ENCODE data around the gene RANBP17.
"Not testable (repeated sequence)": the region's sequence is repeated elsewhere in the genome, so short reads cannot be mapped to it uniquely, and the experiment has no call there.

RANBP17 gene

DNA sequence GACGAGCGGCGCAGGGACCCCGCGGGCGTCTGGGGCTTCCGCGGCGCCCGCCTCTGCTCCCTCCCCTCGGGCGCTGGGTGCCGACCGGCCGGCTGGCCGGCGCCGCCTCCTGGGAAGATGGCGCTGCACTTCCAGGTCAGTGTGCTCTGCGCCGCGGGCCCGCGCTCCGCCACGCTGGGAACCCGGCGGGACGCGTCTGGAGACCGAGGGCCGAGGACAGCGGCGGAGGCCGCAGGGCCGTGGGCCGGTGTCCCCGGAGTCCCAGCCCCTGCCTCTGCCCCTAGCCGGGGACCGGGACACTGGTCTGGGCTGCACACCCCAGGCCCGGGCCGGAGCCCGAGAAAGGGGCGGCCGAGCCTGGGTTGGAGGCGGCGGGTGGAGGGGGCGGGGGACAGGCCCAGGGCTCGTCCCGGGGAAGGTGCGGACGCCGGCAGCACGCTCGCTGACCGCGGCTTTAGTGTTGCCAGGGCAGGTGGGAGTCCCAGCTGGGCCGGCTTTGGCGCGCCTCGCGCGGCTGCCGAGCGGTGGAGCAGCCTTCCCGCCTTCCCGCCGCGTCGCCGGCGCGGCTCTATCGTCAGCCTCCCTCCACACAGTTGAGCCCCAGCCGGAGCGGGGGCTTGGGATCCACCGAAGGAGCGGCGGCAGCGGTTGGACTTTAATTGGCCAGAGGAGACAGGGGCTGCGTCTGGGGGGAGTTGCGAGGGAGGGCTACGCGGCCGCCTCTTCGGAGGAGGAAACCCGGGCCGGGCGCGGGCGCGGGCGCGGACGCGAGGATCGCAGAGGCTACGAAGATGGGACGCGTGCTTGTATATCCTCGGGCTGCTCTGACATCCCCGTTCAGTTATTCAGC is at the start of gene RANBP17:
Gene RANBP17 (plus strand): TSS at position 102 of the 850 bp plus-strand sequence.
- DNase-seq, result peak; percentile 68

DNA sequence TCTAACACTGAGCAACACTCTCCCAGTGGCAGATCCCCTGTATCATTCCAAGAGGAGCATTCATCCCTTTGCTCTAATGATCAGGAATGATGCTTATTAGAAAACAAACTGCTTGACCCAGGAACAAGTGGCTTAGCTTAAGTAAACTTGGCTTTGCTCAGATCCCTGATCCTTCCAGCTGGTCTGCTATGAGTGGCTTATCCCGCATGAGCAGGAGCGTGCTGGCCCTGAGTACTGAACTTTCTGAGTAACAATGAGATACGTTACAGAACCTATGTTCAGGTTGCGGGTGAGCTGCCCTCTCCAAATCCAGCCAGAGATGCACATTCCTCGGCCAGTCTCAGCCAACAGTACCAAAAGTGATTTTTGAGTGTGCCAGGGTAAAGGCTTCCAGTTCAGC is 48.6 kb upstream of the RANBP17 start:
- DNase-seq, result no peak

DNA sequence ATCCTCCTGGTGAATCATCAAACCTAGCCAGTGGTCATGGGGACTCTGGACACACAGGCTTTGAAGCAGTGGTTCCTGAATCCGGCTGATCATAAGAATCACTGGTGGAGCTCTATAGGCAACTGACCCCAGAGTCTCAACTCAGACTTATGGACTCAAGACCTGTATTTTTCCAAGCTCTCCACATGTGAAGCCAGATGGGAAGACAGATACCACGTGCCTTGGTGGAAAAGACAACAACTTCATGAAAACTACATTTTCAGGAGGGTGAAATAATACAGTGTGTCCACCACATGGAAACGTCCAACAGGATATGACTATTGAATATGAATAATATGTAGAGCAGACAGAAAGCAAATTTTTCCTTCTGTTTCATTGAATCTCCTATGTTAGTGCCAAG is 44.6 kb upstream of the RANBP17 start:
- no peak for DNase-seq

DNA sequence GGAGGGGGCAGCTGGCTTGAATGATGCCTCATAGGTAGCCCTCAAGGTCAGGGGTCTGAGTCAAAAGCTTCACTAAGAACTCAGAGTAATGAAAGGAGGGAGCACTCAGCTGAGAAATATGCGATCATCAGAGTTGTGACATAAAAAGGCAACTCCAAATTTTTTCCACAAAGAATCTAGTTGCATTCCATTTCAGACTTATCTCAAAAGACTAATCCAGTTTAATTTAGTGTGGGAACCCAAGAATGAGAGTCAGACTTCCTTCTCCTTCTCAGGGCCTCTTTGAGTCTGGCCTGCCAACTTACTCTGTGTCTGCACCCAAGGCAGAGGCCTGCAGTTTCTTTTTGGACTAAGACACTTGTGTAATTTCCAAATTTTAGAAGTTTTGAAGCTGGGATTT is 43.6 kb upstream of the RANBP17 start:
- no peak for DNase-seq

DNA sequence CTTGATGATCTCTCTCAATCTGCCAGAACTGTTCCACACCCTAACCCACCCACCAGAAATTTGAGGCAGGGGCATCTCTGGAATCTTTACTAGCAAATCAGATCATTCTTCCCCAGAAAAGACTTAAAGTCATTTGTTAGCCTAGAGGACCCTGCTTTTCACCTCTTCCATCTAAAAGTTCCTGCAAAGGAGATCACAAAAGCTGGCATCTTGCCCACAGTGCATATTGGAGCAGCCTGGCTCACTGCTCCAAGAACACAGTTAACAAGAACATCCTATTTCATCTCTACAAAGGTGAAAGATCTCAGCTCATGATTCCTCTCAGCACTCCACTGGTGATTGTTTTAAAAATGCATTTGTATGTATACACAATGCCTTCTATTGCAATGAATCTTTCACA is 42.0 kb upstream of the RANBP17 start:
- no peak for DNase-seq

DNA sequence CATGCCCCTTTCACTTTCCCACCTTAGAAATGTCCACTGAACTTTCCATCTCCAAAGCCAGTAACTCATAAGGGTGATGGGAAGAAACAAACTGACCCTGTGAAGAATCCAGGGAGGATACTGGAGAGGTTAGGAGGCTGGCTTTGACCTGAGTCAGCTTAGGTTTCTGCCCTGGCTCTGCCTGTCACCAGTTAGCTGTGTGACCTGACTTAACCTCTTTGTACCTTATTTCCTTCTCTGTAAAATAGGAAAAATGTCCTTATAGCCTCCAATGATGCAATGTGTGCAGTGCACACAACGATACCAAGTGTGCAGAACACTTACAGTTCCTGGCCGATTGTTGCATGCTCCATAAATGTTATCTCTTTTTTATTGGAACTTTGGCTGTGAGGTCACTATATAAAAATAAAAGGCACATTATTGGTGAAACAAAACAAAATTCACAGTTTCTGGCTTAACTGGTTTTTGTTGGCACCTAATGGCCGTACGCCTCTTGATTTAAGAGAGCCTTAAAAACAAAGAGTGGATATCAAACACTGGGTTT is 40.5 kb upstream of the RANBP17 start:
- DNase-seq, result no peak

DNA sequence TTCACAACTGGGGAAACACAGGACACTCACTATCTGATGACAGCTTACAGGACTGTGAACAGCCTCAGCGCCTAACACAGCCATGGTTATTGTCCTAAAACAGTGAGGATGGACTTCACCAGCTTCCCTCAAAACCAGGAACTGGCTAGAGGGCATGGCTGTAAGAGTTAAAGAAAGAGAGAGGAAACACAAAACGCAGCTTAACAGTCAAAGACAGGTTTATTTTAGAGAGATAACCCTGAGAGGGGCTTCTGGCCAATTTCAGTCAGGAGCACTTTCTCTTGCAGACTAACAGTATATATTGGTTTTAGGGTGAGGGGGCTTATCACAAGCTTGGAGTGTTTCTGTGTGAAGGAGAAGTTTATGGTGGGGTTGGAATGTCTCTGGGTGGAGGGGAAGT is 35.7 kb upstream of the RANBP17 start:
- no peak for DNase-seq

DNA sequence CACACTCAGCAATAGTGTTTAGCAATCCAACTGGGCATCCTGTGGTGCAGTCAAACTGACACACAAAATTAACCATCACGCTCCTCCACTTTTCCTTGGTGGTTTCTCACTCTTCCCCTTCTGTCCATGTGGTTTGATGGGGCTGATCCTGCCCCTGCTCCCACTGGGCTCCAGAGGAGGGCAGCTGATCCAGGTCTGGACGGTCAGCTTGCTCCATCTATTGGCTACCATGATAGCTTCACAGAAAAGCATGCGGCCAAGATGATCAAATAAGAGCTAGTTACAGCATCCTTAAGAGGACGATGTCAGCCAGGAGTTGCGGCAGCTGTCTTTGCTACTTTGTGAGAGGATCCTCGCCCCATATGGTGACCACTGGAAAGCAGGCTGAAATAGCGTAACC is 29.6 kb upstream of the RANBP17 start:
- no peak for DNase-seq

DNA sequence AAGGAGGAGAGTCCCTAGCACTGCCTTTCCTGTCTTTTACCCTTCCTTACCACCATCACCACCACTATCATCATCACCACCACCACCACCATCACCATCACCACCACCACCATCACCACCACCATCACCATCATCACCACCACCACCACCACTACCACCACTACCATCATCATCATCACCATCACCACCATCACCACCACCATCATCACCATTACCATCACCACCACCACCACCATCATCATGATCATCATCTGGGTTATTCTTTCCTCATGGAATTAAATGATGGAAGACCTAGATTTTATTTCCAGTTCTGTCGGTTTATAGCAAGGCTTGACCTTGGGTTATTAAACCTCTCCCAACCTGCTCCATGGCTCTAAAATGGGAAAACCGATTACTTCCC is 27.8 kb upstream of the RANBP17 start:
- not testable (repeated sequence) for DNase-seq

DNA sequence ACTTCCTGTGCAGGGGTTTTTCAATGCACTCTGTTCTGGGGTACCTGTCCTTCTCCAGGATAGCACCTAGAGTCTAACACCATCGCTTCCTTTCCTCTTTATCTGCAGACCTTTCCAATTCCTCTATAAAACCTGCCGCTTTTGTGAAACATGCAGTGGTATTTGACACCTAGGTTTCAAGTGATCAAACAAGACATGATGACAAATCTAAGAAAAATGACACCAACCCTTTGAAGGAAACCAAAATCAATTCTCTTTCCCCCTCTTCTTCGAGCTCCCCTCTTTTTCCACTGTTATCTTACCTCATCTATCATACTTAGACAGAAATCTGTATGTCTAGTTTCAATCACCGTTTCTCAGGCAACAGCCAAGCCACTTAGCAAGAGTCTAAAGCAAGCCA is 25.6 kb upstream of the RANBP17 start:
- DNase-seq, result no peak

DNA sequence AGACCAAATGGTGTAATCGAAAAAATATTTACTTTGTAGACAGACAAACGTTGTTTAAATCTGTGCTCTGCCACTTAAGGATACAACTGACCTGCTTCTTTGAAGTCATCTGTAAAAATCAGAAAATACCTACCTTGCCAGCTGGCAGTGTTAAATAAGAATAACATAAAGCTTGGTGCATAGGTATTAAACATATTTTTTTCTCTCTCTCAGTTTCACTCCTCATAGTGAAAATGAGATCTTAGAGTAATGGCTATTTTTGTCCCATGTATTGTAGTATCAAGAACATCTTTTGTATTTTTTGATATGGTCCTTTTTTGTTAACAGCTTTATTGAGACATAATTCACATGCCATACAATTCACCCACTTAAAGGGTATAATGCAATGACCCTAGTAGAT is 17.9 kb upstream of the RANBP17 start:
- DNase-seq, result no peak

DNA sequence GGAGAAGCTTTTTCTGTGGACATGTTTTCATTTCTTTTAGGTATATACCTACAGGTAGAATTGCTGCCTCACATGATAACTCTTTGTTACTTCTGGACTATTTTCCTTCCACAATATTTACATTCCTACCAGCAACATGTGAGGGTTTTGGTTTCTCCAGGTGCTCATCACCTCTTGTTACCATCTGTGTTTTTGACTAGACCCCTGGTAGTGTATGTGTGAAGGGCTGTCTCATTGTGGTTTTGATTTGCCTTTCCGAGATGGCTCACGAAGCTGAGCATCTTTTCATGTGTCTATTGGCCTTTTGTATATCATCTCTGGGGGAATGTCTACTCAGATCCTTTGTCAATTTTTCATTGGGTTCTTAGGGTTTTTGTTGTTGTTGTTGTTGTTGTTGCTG is 17.2 kb upstream of the RANBP17 start:
- no peak for DNase-seq

DNA sequence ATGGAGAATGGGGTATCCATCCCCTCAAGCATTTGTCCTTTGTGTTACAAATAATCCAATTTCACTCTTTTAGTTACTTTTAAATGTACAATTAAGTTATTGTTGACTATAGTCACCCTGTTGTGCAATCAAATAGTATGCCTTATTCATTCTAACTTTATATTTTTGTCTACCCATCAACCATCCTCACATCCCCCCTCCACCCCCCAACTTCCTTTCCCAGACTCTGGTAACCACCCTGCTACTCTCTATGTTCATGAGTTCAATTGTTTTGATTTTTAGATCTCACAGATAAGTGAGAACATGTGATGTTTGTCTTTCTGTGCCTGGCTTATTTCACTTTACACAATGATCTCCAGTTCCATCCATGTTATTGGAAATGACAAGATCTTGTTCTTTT is 15.4 kb upstream of the RANBP17 start:
- DNase-seq, result no peak

DNA sequence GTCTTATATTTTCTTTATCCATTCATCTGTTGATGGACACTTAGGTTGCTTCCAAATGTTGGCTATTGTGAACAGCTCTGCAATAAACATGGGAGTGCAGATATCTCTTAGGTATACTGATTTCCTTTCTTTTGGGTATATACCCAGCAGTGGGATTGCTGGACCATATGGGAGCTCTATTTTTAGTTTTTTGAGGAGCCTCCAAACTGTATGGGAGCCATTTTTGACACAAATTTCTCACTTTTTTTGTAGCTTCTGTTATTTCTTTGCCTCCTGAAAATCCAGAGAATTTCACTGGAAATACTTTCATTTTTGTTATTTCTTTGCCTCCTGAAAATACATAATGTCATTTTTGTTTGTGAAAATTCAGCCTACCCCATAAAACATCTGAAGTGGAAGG is 15.0 kb upstream of the RANBP17 start:
- DNase-seq, result no peak

DNA sequence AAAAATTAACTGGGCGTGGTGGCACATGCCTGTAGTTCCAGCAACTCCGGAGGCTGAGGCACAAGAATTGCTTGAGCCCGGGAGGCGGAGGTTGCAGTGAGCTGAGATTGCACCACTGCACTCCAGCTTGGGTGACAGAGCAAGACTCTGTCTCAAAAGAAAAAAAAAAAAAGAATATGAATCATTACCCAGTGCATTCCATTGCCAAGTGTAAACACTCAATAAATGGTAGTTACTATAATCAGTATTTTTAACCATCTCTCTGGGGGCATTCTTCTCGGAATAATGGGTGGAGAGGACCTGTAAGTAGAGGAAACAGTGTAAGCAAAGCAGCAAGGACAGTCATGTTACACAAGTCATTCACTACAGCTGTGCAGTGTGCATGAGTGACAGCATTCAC is 13.8 kb upstream of the RANBP17 start:
- DNase-seq, result no peak

DNA sequence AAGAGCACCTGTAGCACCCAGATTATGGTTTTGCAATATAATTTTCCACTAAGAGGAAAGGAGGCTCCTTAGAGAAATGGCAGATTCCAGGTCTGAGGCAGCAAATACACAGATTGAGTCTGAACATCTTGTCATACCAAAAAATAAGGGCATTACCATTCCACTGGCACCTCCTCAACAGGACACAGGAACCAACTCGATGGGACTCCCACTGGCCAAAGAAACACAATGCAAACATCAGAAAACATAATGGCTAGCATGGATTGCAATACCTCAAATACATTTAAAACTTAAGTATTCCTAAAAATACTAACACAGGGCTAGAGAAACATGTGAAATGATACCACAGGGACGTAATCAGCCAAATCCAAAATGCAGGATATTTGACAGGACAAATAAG is 12.4 kb upstream of the RANBP17 start:
- DNase-seq, result no peak

DNA sequence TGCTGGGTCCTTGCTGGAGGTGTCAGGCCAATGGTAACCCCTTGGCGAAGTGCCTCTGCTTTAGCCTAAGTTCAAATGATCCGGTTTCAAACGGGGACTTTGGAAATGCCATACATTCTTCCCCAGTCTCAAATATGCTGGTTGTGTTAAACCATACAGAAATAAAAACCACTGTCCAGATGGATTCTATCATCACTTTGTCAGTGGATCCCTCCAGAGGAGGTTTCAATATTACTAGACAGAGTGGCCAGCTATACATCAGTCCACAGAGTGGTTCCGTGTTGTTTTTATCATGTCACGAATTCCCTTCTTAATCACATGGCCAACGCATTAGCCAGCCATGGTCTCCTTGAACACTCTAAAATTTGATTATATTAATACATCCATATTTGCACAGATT is 7.3 kb upstream of the RANBP17 start:
- no peak for DNase-seq

DNA sequence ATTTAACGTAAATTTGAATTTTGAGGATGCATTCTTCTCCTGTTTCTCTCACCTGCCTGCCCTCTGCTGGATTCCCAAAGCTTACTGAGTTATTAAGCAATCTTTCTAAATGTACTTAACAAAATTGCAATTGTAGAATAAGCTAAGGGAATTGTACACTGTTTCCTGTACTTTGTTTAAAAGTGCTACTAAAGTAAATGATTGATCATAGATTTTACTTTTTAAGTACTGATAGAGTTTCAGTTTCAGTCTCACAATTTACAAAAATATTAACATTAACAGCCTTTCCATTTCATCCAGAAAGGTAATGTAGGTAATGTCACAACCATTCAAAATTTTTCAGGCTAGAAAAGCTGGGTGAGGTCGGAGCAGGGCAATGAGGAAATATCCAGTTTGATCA is 4.8 kb upstream of the RANBP17 start:
- DNase-seq, result no peak

DNA sequence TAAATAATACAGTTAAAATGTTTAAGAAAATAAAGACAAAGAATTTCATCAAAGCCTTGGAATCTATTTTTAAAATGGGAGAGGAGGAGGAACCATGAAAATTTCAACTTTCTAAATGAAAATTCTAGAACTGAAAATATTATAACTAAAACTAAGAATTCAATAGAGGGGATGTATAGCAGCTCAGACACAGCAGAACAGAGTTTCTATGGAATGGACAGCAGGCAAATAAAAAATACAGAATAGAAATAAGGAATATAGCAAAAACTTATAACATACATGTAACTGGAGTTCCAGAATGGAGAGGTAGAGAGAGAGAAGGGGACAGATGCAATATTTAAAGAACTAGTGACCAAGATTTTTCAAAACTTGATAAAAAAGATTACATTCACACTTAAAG is 1.4 kb upstream of the RANBP17 start:
- no peak for DNase-seq

DNA sequence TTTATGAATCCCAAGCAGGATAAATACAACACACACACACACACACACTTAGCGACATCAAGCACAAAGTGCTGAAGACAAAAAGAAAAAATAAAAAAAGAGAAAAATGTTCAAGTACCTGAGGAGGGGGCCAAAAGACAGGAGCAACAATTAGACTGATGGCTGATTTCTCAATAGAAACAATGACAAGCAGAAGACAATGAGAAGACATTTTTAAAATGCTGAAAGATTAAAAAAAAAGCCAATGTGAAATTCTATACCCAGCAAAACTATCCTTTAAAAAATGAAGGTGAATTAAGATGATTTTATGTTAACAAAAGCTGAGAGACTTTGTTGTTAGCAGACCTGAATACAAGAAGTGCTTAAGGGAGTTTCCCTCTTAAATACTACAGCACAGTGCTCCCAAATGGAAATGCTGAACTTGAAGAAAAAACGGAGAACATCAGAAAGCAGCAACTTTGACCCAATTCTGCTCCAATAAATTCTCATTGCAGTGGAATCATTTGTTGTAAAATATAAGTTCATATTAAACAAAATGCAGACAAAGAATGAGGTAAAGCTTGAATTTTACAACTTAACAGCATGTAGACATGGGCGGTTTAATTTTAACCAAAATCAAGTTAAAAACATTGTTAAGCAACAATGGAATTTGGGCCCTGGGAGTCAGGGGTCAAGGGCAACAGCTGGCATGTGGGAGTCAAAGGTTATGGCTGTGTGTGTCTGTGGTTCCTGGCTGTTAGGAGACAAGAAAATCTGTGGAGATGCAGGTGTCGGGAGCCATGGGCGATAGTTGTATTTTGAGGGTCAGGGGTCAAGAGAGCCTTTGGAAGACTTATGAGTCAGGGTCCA is 776 bp upstream of the RANBP17 start:
- DNase-seq, result no peak

DNA sequence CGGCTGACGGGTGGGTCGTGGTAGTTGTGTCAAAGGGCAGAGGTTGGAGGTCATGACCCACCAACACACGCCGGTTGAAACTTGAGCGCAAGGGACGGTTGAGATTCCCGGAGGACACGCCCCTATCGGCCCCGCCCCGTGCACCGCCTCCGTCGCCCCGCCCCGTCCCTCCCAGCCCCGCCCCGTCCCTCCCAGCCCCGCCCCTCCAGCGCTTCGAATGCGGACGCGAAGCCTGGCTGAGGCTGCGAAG is 226 bp upstream of the RANBP17 start:
- no peak for DNase-seq

DNA sequence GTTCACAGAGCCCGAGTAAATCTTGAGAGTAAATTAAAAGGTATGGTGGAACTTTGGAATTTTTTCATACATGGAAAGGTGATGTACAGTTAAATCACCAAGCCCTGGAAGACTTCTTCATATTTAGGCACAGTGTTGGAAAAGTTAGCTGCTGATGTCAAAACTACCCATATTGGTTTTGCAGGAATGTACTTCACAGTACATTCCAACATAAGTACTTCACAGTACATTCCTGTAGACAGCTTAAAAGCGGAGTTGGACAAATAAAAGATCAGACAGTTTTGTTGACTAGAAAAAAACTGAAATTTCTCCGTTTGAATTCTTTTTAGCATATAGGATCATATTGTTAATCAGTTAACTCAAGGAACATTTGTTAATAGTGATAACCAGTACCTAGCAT is 1.8 kb downstream of the RANBP17 start:
- DNase-seq, result no peak

DNA sequence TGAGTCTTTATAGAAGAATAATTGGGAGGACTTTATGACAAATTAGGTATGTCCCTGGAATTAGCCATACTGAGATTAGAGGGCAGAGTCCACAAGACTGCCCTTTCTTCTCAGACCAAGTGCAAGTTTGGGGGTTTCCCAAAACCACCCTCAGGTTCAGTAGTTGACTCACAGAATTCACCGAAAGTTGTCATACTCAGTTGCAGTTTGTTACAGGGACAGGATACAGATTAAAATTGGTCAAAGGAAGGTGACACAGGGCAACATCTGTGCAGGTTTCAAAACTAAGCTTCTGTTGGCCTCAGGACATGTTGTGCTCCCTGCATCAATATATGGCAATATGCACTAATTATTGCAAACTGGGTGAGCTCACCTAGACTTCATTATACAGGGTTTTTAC is 3.8 kb downstream of the RANBP17 start:
- DNase-seq, result no peak

DNA sequence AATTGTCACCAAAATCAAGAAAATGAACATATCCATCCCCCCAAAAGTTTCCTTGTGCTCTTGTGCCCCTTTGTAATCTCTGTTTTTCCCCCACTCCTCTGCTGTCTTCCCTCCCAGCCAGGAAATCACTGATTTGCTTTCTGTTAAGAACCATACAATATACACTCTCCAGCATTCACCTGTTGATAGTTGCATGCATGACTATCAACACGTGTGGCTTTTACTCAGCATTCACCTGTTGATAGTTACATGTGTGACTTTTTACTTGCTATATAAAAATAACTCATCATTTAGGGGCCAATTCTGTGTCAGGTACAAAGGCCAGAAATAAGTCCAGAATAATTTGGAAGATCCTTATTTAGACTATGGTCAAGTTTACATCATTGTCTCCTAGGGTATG is 6.0 kb downstream of the RANBP17 start:
- no peak for DNase-seq

All from COR-L47 (cell line).